HEK293 (cell line): ENCODE data around the gene NAT14.
A peak's percentile ranks its signal among the peaks of the same experiment; 100 is the strongest.

Experiments
- RBAK ChIP-seq: fragments of 450-650 bp; formaldehyde crosslinking; IDR thresholded peaks from 2 replicates; pipeline ENCODE4 v1.5.1; 2016; ENCODE audit warnings: missing biosample characterization, missing genetic modification characterization
- SALL2 ChIP-seq: fragments of 450-650 bp; formaldehyde crosslinking; IDR thresholded peaks from 2 replicates; pipeline ENCODE4 v1.5.0; 2017; ENCODE audit warnings: missing biosample characterization, mild to moderate bottlenecking, missing genetic modification characterization, borderline replicate concordance
- SP2 ChIP-seq: fragments of 450-650 bp; formaldehyde crosslinking; IDR thresholded peaks from 2 replicates; pipeline ENCODE4 v1.5.1; 2016; ENCODE audit warnings: missing biosample characterization, missing genetic modification characterization
- YY1 ChIP-seq: fragments of 450-650 bp; formaldehyde crosslinking; IDR thresholded peaks from 2 replicates; pipeline ENCODE4 v1.5.1; 2018; ENCODE audit warnings: missing biosample characterization, missing genetic modification characterization
- ZBTB21 ChIP-seq: fragments of 450-650 bp; formaldehyde crosslinking; IDR thresholded peaks from 2 replicates; pipeline ENCODE4 v1.5.1; 2017; ENCODE audit warnings: missing biosample characterization, missing genetic modification characterization
- ZNF24 ChIP-seq: fragments of 450-650 bp; formaldehyde crosslinking; IDR thresholded peaks from 2 replicates; pipeline ENCODE4 v1.5.1; 2016; ENCODE audit warnings: missing biosample characterization, missing genetic modification characterization
- ZNF426 ChIP-seq: fragments of 450-650 bp; formaldehyde crosslinking; IDR thresholded peaks from 2 replicates; pipeline ENCODE4 v1.5.1; 2017; ENCODE audit warnings: missing biosample characterization, missing genetic modification characterization, mild to moderate bottlenecking, inconsistent platforms, moderate library complexity
- ZNF76 ChIP-seq: fragments of 450-650 bp; formaldehyde crosslinking; IDR thresholded peaks from 2 replicates; pipeline ENCODE4; 2016; ENCODE audit warnings: low read depth, missing biosample characterization, missing genetic modification characterization, borderline replicate concordance
- TF ChIP-seq, protein P1 (sequence below): fragments of 450-650 bp; formaldehyde crosslinking; IDR thresholded peaks from 2 replicates; pipeline ENCODE4 v1.5.1; 2016; ENCODE audit warnings: missing biosample characterization, missing genetic modification characterization

GRCh38 chr19:55461259-55461973 lies 23.6 kb upstream of the NAT14 start, which contains the start of gene ISOC2:
- TF ChIP-seq RBAK (tag by site-specific recombination): no peak
- TF ChIP-seq SP2 (tag by site-specific recombination): peak; percentile 100
- TF ChIP-seq, protein P1, sequence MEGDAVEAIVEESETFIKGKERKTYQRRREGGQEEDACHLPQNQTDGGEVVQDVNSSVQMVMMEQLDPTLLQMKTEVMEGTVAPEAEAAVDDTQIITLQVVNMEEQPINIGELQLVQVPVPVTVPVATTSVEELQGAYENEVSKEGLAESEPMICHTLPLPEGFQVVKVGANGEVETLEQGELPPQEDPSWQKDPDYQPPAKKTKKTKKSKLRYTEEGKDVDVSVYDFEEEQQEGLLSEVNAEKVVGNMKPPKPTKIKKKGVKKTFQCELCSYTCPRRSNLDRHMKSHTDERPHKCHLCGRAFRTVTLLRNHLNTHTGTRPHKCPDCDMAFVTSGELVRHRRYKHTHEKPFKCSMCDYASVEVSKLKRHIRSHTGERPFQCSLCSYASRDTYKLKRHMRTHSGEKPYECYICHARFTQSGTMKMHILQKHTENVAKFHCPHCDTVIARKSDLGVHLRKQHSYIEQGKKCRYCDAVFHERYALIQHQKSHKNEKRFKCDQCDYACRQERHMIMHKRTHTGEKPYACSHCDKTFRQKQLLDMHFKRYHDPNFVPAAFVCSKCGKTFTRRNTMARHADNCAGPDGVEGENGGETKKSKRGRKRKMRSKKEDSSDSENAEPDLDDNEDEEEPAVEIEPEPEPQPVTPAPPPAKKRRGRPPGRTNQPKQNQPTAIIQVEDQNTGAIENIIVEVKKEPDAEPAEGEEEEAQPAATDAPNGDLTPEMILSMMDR: no peak
- TF ChIP-seq YY1 (tag by site-specific recombination): no peak
- TF ChIP-seq ZNF76: no peak
- no peak for TF ChIP-seq ZNF426 (tag by site-specific recombination)
- peak; percentile 69; the same call in 1 of the 2 replicates for TF ChIP-seq ZNF24 (tag by site-specific recombination)
- TF ChIP-seq ZBTB21 (tag by site-specific recombination): no peak
- no peak for TF ChIP-seq SALL2 (tag by site-specific recombination)
